ENCODE measurements around the gene IFIH1.

The IFIH1 gene

DNA sequence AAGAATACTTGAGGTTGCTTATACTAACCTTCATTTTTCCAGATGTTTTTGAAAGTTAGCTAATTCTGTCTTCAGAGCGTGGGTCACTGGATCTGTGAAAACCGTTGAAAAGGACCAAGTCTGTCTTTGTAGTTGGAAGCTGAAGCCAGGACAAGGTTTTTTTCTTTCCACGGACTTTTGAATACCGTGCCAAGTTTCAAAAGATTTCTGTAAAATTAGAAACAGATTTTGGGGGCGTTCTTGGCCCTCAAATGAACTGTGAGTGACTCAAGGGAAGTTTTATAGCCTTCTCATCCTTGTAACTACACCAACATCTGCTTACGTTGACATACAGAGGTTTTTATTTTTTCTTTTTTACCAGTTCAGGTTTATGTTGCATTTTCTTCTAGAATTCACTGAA lies 75.2 kb downstream of the IFIH1 start, which contains the start of gene FAP:
Gene FAP, minus strand, starts transcription at position 152 of the 400 bp plus-strand sequence. Its CDS starts 118 bp downstream, at position 34.
- TF ChIP-seq CTCF (IDR thresholded peaks at IDR 0.05): no peak

GRCh38 chr2:162242586-162243280 lies 75.8 kb downstream of the IFIH1 start:
- TF ChIP-seq CTCF (IDR thresholded peaks at IDR 0.05): no peak

DNA sequence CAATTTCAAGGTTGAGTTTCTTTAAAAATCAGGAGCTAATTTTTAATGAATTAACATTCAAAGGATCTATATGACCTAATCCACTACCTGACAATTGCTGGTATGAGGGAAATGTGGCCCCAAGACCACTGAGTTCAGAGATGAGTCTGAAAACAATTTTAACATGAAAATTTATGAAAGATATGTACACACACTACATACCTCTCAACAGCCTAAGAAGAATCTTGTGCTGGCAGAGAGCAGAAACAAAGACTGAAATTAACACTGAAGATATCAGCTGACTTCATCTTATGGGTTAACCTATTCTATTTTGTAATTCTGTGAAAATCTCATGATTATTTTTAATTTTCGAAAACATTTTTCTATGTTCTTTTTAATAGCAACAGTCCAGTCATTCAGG lies 76.9 kb downstream of the IFIH1 start:
- TF ChIP-seq CTCF (IDR thresholded peaks at IDR 0.05): no peak

DNA sequence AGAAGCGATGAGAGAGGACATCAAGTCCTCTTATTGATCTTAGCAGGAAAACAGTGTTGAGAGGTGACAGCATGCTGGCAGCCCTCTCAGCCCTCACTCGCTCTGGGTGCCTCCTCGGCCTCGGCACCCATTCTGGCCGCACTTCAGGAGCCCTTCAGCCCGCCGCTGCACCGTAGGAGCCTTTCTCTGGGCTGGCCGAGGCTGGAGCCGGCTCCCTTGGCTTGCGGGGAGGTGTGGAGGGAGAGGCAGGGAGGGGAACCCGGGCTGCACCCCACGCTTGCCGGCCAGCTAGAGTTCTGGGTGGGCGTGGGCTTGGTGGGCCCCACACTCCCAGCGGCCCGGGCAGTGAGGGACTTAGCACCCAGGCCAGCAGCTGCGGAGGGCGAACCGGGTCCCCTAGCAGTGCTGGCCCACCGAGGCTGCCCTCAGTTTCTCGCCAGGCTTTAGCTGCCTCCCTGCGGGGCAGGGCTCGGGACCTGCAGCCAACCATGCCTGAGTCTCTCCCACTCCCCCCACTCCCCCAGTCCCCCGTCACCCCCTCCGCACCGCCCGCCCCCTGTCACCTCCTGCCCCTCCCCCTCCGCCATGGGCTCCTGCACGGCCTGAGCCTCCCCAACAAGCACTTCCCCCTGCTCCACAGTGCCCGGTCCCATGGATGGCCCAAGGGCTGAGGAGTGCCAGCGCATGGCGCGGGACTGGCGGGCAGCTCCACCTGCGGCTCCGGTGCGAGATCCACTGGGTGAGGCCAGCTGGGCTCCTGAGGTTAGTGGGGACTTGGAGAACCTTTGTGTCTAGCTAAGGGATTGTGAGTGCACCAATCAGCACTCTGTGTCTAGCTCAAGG lies 83.6 kb downstream of the IFIH1 start:
- no peak for TF ChIP-seq CTCF (IDR thresholded peaks at IDR 0.05)

- no peak for TF ChIP-seq CTCF (IDR thresholded peaks at IDR 0.05)
Measured at GRCh38 chr2:162233197-162233596, 85.3 kb downstream of the IFIH1 start.

DNA sequence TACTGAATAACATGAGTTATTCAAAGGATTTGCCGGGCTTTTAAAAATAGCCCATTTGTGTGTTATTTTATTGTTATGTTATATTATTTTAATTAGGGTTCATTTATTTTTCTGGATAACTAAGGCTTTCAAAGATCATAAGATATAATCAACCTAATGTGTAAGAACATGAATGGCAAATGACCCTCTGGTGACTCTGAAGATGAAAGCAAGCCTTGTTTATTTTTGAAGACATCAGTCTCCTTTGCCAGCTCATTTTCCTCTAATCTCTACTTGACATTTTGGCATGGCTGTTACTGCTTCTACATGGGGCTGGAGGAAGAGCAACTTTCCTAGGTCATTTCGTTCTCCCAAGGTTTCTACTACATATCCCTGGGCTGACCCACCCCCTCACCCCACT lies 85.8 kb downstream of the IFIH1 start:
- TF ChIP-seq CTCF (IDR thresholded peaks at IDR 0.05): no peak

- no peak for TF ChIP-seq CTCF (IDR thresholded peaks at IDR 0.05)
Measured at GRCh38 chr2:162232027-162232426, 86.5 kb downstream of the IFIH1 start.

All from LNCAP (cell line).